OCI-LY1 (cell line): ENCODE measurements around the gene PCDHB5.

Experiments used
- EZH2 ChIP-seq: fragments of 200-600 bp; sonication (generic), shearing (Covaris generic); IDR thresholded peaks from 2 replicates; pipeline ENCODE4 v1.8.0; 2017; ENCODE audit warnings: borderline replicate concordance, mixed run types, mild to moderate bottlenecking, antibody characterized with exemption, low read length, moderate library complexity, mixed read lengths
- TF ChIP-seq, protein P1 (sequence below): fragments of 200-600 bp; sonication (generic), shearing (Covaris generic); IDR thresholded peaks from 2 replicates; pipeline ENCODE4 v1.5.1; 2017; ENCODE audit warnings: mild to moderate bottlenecking, antibody characterized with exemption, low read length, moderate library complexity, mixed read lengths

- TF ChIP-seq, protein P1, sequence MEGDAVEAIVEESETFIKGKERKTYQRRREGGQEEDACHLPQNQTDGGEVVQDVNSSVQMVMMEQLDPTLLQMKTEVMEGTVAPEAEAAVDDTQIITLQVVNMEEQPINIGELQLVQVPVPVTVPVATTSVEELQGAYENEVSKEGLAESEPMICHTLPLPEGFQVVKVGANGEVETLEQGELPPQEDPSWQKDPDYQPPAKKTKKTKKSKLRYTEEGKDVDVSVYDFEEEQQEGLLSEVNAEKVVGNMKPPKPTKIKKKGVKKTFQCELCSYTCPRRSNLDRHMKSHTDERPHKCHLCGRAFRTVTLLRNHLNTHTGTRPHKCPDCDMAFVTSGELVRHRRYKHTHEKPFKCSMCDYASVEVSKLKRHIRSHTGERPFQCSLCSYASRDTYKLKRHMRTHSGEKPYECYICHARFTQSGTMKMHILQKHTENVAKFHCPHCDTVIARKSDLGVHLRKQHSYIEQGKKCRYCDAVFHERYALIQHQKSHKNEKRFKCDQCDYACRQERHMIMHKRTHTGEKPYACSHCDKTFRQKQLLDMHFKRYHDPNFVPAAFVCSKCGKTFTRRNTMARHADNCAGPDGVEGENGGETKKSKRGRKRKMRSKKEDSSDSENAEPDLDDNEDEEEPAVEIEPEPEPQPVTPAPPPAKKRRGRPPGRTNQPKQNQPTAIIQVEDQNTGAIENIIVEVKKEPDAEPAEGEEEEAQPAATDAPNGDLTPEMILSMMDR, result no peak
- TF ChIP-seq EZH2, result no peak
Measured at GRCh38 chr5:141101059-141101458, 33.9 kb upstream of the PCDHB5 start.
